EH (cell line): Measurements from ENCODE around the gene LECT2.

Source experiments
- DNase-seq: peaks from one replicate; pipeline ENCODE4 v3.0.0-alpha.2; 2015; ENCODE audit warnings: low read depth

LECT2 gene

DNA sequence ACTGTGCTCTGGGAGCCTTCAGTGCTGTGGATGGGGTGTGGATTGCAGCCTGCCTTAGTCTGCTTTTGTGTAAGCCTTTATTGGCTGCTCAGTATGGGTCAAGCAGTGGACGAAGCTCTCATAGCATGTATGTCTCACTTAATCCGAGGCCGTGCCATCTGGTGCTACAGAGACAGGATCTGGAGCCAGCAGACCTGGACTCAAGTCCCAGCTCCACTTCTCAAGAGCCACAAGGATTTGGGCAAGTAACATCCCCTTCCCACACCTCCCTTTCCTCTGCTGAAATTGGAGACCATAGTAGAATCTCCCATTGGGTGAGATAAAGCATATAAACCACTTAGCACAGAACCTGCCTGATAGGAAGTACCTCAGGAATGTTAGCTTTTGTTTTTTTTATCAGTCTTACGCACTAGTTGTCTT is 23.4 kb upstream of the LECT2 start:
- DNase-seq, result no peak

DNA sequence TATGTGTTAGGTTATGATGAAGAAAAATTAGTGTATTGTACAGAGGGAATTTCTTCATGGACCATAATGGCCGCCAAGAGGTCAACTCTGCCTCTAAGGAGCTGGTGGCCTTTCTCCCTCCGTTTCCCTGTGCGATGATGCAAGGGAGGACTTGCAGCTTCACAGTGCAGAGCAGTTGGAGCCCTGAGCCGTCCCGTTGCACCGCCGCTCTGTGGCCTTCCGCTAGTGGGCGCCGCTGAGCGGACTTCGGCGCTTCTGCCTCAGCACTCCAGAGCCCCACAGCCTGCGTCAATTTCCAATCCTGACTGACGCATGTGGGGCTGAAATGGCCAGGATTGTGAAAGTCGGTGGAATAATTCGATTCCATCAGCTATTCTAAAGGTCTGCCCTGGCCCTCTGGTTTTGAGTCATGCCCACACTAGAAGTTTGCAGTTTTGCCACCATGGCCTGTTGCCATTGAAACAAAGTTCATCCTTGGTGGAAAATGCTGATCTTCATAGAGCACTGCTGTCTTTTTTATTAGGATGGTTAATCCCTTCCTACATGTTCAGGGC is 22.7 kb upstream of the LECT2 start:
- no peak for DNase-seq

GRCh38 chr5:135976216-135976615 is 21.4 kb upstream of the LECT2 start:
- DNase-seq, result no peak

DNA sequence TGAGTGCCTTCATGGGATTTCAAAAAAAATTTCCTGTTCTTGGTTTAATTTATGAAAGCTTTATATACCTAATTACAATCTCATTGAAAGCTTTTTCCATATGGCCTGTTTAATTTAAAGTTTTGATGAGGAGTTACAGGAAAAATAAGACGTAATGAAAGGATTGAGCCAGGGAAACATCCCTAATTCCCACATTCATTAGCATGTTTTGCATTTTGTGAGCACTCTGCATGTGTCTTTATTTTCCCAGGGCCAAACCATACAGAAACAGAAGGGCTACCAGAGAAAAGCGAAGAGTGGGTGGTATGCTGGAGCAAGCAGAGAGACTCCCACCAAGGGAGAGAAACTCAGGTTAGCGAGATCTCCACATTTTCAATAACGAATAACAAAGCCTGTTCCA is 20.3 kb upstream of the LECT2 start:
- DNase-seq, result no peak

- DNase-seq, result no peak
Observed at GRCh38 chr5:135974021-135974600, 19.3 kb upstream of the LECT2 start.

- peak; percentile 42 for DNase-seq
Observed at GRCh38 chr5:135973323-135974020, 18.7 kb upstream of the LECT2 start.

- DNase-seq, result no peak
Observed at GRCh38 chr5:135971701-135972100, 16.9 kb upstream of the LECT2 start.

- no peak for DNase-seq
Observed at GRCh38 chr5:135966790-135967189, 12.0 kb upstream of the LECT2 start.

DNA sequence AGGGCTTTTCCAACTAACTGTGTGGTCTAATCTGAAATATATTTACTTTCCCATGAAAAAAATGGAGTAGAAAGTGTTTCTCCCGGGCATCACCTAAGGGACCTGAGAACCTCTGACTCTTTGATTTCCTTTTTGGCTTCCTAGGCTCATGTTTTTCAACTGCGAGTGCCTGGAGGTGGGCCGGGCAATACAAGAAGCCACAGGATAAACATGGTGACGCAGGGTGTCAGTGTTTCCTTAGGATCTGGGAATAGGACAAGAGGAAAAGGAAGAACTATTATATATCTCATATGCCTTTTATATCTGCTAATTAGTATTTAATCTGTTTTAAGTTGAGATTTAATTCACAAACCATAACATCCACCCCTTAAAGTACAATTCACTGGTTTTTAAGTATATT is 11.4 kb upstream of the LECT2 start:
- no peak for DNase-seq

- no peak for DNase-seq
Observed at GRCh38 chr5:135965504-135965903, 10.7 kb upstream of the LECT2 start.

DNA sequence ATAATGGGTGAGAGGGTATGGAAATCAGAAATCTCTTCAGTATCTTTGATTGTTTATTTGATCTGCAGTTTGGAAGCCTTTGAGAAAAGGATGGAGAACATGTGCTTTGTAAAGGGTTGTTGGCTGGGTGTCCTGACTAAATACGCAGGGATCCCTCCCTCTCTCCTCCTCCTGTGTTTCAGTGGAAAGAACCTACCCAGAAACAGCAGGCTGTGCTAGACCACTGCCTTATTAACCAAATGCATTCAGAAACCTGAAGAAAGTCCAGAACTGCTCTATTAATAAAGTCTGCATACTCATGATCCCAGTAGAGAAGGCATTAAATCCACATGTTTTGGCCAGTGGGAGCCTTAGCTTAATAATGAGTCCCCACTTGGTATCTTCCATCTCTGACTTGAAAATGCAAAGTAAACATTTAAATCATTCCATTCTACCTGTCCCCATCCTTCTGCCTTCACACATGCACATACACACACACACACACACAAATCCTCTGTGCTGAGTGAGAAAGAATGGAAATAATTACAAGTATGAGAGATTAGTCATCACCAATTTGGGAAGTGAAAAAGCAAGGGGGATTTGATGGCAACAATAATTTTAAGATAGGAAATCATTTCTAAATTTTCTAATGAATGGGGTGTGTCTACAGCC is 10.0 kb upstream of the LECT2 start:
- DNase-seq, result peak; percentile 51

DNA sequence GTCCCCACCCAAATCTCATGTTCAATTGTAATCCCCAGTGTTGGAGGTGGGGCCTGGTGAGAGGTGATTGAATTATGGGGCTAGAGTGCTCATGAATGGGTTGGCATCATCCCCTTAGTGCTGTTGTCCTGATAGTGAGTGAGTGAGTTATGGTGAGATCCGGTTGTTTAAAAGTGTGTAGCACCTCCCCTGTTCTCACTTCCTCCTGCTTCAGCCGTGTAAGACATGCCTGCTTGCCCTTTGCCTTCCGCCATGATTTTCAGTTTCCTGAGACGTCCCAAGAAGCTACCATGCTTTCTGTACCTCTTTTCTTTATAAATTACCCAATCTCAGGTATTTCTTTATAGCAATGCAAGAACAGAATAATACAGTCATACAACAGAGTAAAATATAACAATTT is 742 bp upstream of the LECT2 start:
- no peak for DNase-seq

GRCh38 chr5:135953850-135954249 is 933 bp downstream of the LECT2 start:
- DNase-seq, result no peak

DNA sequence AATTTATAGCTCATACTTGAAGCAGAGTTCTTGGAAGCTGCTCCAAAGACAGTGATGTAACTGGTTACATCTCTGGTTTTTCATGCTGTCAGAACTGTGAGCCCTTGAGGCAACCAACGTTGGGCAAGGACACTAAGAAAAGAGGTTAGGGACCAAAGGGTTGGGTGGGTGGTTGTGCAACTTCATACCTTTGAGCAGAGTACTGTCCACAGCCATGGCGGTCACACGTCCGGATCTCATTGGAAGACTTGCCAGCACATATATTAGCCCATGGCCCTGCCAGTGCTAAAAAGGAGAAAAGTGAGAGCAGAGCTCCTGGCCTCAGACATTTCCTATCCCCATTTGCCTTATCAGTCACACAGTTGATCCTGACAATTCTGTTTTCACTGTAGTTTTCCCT is 2.1 kb downstream of the LECT2 start:
- no peak for DNase-seq

GRCh38 chr5:135951807-135952206 is 3.0 kb downstream of the LECT2 start:
- no peak for DNase-seq

DNA sequence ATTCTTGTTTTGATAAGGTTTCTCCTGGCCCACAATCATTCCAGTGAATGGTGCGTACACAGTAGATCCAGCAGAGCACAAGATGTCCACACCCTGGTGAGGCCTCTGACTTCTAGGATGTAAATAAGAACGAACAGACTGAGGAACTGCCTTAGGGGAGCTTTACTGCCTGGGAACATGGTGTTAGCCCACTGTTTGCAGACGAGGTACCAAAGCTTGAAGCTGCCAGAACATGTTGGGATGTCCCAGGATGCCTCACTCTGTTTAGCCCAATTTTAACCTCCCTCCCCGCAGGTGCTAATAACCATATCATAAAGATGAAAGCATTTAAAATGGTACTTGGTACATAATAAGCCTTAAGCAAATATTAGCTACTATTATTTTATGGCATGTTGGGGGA is 3.5 kb downstream of the LECT2 start:
- no peak for DNase-seq

GRCh38 chr5:135950611-135951010 is 4.2 kb downstream of the LECT2 start:
- peak; percentile 63 for DNase-seq

- DNase-seq, result peak; percentile 80
Observed at GRCh38 chr5:135944967-135945560, 9.7 kb downstream of the LECT2 start.

- no peak for DNase-seq
Observed at GRCh38 chr5:135944564-135944963, 10.2 kb downstream of the LECT2 start.

GRCh38 chr5:135942202-135942771 is 12.5 kb downstream of the LECT2 start:
- no peak for DNase-seq

DNA sequence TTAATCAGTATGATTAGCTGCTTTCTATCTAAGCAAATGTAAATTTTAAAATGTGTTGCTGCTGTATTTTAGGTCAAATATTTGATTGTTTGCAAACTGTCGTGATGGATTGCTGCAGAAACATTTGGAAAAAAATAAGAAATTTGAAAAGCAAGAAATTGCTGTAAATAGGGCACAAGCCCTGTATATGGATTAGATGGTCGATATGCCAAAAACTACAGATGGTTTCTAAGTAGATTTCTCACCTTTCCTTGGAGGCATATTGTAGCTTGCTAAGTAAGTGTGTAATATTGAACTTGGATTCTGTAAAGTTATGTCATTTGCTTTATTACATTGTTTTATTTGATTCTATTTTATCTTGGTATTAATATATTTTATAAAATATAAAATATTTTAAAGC is 13.1 kb downstream of the LECT2 start:
- DNase-seq, result no peak

GRCh38 chr5:135937245-135937911 is 17.4 kb downstream of the LECT2 start:
- no peak for DNase-seq
